Stimulated activated CD8-positive, alpha-beta memory T cell treated with anti-CD3 and anti-CD28 coated beads, Interleukin-2, amount 100 ng/mL, for 1 hour (primary cell): Measurements from ENCODE around the gene NYAP2.

ENCODE experiments used
- DNase-seq, 2 donors: peaks; one replicate each; pipeline ENCODE4 v3.0.0-alpha.2; 2020; ENCODE audit warnings: low read depth in 2 of 2

NYAP2 gene

GRCh38 chr2:225399504-225399903 lies at the start of gene NYAP2:
Gene NYAP2 (plus strand): TSS chr2:225399710. CDS start chr2:225408881, 9,171 bp downstream.
- no peak for DNase-seq

DNA sequence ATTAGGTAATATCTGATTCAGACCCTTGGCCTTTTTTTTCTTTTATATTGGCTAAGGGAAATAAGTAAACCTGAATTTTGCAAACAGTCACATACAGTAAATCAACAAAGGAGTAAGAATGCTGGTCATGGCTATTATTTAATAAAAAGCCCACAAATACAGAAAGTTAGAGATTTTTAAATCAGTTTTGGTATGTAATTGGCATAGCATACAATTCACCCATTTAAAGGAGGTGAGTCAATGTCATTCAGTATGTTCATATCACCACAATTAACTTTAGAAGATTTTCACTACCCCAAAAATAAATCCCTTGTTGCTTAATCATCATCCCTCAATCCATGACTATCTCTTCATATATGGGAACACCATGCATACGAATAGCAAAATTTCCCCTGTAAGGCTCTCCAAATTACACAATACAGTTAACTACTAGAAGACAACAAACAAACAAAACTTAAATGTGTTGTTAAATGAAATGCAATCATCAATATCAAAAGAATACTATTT lies 45.9 kb upstream of the NYAP2 start:
- no peak for DNase-seq

GRCh38 chr2:225354281-225354774 lies 45.2 kb upstream of the NYAP2 start:
- no peak for DNase-seq

DNA sequence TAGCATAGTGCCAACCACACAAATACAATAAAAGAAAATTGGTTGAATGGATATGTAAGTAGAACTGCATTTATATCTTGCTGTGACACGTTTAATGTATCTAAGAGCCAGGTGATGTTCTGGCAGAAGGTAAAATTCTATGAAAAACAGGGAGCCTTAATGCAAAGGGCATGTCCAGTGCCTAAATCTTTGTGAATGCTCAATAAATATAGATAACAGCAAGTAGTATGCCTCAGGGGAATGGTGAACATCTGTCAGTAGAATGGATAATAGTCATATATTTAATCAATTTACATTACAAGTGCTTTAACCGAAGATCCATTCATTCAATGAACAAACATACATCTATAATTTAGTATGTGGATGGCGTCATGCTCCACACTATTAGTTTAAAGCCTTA lies 43.7 kb upstream of the NYAP2 start:
- DNase-seq = no peak

DNA sequence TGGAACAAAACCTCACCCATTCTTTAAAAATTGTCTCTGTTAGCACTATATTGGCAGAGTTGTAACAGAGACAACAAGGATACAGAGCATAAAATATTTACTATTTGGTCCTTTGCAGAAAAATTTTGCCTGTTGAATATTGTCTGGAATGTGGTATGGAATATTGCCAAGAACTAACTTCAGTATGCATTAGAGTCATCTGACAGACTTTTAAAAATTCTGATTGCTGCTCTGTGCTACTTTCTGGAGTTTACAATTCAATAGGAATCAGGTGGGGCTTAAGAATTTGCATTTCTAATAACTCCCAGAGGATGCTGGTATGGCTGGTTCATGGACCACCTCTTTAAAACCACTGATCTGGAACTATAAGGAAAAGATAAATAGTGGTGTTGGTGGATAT lies 32.8 kb upstream of the NYAP2 start:
- no peak for DNase-seq

DNA sequence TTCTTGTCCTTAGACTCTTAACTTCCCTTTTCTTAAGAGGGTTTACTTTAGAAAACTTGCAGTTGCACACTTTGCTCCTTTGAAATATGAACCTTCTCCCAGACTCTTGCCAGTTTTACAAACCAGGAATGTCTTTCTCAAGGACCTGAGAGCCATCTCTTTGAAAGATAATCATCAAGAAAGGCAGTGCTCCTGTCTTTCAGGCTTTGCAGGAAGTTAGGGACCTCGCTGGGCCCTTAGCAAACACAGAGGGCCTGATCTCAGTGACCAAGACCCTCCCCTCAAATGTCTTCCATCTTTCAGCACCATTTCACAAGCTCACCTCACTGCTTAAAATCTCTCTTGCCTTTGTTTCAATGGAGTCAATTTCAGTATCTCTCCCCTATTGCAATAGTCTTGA lies 32.0 kb upstream of the NYAP2 start:
- no peak for DNase-seq

- DNase-seq = no peak
These were observed 20.5 kb upstream of the NYAP2 start for GRCh38 chr2:225378984-225379383.

DNA sequence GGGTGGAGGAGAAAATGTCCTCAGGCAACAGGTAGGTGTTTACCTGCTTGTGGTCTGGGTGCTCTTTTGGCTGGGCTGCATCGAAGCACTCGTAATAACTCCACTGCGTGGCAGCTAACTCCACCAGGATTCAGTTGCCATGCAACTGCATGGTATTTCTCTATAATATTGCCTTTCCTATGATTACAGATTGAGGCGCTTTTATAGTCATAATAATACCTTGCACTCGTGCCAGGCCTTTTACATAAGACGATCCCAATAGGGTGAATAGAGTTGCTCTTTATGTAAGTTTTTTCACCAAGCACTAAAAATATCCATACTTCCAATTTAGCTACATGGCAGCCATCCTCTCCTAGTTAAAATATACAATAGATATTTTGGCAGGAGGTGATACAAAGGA lies 19.7 kb upstream of the NYAP2 start:
- DNase-seq = no peak

DNA sequence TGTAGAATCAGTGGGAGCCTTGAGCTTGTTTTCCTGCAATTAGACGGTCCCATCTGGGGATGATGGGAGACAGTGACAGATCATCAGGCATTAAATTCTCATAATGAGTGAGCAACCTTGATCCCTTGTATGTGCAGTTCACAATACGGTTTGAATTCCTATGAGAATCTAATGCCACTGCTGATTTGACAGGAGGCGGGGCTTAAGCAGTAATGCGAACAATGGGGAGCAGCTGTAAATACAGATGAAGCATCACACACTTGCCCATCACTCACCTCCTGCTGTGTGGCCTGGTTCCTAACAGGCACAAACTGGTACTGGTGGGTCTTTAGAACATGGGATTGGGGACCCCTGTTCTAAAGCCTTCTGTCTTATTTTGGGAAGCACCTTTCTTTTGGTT lies 17.9 kb upstream of the NYAP2 start:
- DNase-seq = no peak

GRCh38 chr2:225398372-225398771 lies 1.1 kb upstream of the NYAP2 start:
- no peak for DNase-seq

DNA sequence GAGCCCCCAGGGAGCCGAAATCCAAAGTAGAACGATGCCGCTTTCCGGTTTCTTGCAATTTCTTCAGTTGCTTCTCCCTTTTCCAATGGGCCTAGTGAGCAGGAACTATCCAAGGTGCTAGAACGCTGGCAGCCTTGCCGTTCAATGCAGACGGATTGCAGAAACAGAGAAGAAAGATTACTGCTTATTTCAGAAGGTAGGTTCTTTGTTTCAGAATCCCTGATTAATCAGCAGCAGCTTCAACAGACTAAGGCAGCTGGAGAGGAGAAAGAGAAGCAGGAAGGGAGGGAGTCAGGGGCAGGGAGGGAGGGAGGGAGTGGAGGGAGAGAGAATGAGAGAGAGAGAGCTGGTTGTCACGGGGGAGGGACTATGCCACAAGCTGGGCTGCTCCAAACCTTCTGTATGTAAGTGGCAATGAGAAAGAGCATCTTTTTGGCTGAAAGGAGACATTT lies 576 bp downstream of the NYAP2 start:
- no peak for DNase-seq

DNA sequence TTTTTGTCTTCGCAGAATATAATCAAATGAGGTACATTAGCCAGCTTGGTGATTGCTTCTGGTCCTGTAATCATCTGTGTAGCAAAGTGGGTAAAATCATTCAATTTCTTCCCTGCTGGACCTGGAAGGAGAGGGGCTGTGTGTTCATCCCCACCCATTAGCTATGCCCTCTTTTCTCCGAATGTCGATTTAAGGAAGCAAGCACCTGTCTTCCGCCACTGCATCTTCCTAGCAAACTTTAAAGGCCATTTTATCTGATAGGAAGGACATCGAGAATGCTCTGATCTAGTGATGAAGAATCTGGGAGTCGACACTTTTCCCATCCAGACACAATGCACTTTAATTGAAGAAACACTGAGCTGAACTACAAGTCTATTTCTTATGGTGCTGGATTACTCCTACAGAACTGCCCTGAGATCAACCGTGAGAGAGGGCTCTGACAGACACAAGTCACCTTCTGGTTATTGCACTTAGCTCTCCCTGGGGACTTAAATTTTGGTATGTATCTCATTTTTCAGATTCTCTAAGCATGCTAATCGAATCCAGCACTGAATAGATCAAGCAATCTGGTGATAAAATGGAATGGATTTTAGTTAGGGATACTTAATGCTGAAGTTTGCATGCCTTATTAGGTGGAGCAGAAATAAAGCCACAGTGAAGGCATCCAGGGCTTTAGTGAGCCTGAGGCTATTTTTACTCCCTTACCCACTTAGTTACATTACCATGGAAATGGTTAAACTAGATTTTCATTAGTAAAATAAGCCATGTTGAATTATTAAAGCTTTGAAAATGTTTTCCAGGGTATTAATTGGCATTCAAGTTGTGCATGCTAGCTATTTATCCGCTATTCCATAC lies 1.3 kb downstream of the NYAP2 start:
- DNase-seq = no peak

GRCh38 chr2:225402210-225402776 lies 2.8 kb downstream of the NYAP2 start:
- DNase-seq = no peak

DNA sequence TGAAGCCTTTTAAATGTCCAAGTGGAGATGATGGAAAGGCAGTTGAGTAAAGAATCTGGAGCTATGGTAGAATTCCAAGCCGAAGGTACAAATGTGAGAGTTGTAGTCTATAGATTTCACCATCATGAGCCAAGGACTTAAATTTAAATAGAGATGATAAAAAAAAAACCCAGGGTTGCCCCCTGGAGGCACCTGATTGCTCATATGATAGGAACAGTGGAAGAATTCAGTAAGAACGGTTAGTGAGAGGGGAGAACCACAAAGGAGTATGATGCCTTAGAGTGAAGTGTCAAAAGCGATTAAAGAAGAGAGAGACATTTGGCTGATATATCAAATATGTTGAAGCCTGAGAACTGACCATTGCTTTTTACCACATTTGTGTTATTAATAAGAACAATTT lies 11.9 kb downstream of the NYAP2 start:
- DNase-seq = no peak

DNA sequence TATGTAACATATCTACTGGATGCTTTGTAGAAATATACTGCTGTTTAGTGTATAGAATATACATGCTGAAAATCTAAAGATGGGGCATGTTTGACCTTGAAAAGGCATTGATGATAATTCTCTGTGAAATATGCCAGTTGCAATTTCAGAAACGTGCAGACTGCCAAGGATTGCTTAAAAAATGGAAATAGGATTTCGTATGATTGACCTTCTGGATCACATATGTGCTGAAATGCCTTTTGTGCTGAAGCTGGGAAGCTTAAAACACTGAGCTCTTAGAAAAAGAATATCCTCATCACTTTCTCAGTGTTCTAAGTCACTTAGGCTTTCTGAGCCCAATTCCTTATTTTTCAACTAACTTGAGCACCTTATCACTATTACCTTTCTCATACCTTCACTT lies 14.3 kb downstream of the NYAP2 start:
- no peak for DNase-seq

DNA sequence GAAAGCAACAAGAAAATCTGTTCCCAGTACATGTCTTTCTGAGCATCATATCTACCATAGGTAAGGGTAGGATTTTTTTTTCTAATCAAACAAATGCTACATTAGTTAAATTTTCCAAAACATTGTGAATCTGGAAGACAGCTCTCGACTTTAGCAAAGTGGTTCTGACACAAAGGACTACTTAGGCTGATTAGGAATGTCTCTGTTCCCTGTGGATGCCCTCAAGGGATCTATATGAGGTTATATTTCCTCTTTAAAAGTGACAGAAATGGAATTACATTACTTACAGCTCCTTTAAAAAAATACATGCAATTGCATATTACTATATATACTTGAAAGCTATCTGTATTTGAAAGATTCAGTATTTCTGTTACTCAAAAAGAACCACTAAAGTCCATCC lies 15.4 kb downstream of the NYAP2 start:
- DNase-seq = no peak

DNA sequence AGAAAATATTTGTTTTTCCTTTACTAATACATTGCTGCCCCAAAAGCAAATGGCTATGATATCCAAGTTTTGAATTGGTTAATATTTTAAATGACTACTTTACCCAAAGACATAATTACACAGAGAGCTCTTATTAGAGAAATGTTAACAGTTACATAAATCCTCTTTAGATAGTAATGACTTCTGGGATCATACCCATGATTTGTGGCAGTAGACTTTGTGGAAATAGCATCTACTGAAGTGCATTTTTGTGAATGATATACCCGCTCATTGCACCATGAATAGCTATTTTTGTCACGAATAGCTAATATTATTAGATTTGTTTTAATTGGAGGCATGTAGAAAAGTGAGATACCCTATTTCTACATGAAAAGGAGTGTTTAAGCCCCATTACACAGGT lies 15.8 kb downstream of the NYAP2 start:
- no peak for DNase-seq

DNA sequence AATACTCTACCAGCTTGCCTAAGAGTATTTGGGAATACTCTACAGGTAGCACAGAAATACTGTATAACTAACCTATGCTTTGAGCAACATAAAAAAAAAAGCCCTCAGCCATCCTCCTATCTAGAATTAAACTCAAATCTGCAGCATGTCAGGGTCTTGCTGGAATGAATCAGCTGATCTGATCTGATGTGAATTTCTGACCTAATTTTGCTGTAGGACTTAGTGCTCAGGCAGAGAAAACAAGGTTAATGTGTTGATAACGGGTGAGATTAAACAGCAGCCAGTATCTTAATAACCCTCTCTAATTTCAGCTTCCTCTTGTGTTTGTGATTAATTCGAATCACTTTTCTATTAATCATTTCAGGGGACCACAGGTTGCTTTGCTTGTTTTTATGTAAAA lies 16.3 kb downstream of the NYAP2 start:
- DNase-seq = no peak

DNA sequence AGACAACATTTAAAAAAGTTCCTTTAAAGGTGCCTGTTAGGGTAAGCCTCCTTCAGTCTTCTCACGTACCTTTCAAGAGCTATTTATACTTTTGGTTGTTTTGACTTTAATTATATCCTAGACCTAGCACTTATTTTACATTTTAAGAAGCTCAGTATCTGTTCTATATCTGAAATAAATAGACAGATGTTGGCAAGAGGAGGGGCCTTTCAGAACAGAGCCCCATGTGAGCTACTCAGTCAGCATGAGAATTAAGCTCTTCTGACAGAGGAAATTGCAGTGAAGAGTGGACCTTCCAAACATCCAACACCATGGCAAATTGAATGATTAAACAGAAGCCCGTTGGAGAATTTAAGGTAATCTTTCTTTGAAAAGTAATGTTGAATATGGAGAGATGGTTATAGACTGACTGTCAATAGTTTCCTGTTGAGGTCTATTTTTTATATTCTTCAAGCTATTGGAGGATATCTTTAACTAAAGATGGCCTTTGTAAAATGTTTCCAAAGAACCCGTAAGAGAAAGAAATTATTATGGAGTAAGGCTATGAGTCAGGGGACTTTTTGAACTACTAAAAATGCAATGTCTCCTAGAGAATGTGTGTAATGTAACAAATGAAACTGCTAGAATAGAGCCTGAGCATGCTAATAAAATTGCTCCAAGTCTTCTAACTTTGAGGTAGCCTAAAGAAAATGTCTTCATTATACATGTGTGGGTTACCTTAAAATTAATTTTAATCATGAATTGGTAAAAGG lies 17.3 kb downstream of the NYAP2 start:
- DNase-seq = no peak

GRCh38 chr2:225419033-225419432 lies 19.5 kb downstream of the NYAP2 start:
- DNase-seq = no peak

GRCh38 chr2:225422145-225422544 lies 22.6 kb downstream of the NYAP2 start:
- DNase-seq = no peak

GRCh38 chr2:225425284-225425683 lies 25.8 kb downstream of the NYAP2 start:
- no peak for DNase-seq
